ENCODE data around the gene PDE9A.

The PDE9A gene

GRCh38 chr21:42694751-42695696 lies 41.6 kb downstream of the PDE9A start:
- H3K4me1 Mint-ChIP-seq (ENCODE audit: low read depth), result no peaks in the 10 kb centered on the region
- no peak overlapping the region for H3K4me3 Mint-ChIP-seq
- no peaks in the 10 kb centered on the region for H3K9me3 Mint-ChIP-seq
- no peaks in the 10 kb centered on the region for H3K27me3 Mint-ChIP-seq (ENCODE audit: low read depth)
- no peak overlapping the region for H3K27ac Mint-ChIP-seq
- no peak for DNase-seq (ENCODE audit: low spot score)
- no peaks in the 10 kb centered on the region for H3K36me3 Mint-ChIP-seq (ENCODE audit: low read depth)

GRCh38 chr21:42695697-42696380 lies 42.4 kb downstream of the PDE9A start:
- no peak overlapping the region for H3K4me3 Mint-ChIP-seq
- H3K4me1 Mint-ChIP-seq (ENCODE audit: low read depth), result no peaks in the 10 kb centered on the region
- no peak for DNase-seq (ENCODE audit: low spot score)
- no peaks in the 10 kb centered on the region for H3K27me3 Mint-ChIP-seq (ENCODE audit: low read depth)
- no peaks in the 10 kb centered on the region for H3K9me3 Mint-ChIP-seq
- H3K36me3 Mint-ChIP-seq (ENCODE audit: low read depth), result no peaks in the 10 kb centered on the region
- H3K27ac Mint-ChIP-seq, result no peak overlapping the region

GRCh38 chr21:42696501-42697040 lies 43.1 kb downstream of the PDE9A start:
- no peak for DNase-seq (ENCODE audit: low spot score)
- H3K36me3 Mint-ChIP-seq (ENCODE audit: low read depth), result no peaks in the 10 kb centered on the region
- no peaks in the 10 kb centered on the region for H3K9me3 Mint-ChIP-seq
- H3K27me3 Mint-ChIP-seq (ENCODE audit: low read depth), result no peaks in the 10 kb centered on the region
- H3K4me1 Mint-ChIP-seq (ENCODE audit: low read depth), result no peaks in the 10 kb centered on the region
- H3K27ac Mint-ChIP-seq, result no peak overlapping the region
- no peak overlapping the region for H3K4me3 Mint-ChIP-seq

GRCh38 chr21:42698733-42699132 lies 45.3 kb downstream of the PDE9A start:
- Mint-ChIP-seq H3K4me1 (ENCODE audit: low read depth) (no peaks in the 10 kb centered on the region), H3K27ac (no peak overlapping the region), H3K36me3 (ENCODE audit: low read depth) (peaks cover 5% of the 10 kb centered on the region), H3K9me3 (no peaks in the 10 kb centered on the region), H3K27me3 (ENCODE audit: low read depth) (no peaks in the 10 kb centered on the region), H3K4me3 (no peak overlapping the region)
- DNase-seq (ENCODE audit: low spot score), result no peak

- Mint-ChIP-seq H3K36me3 (ENCODE audit: low read depth) (peaks cover 5% of the 10 kb centered on the region), H3K4me1 (ENCODE audit: low read depth) (no peaks in the 10 kb centered on the region), H3K9me3 (no peaks in the 10 kb centered on the region), H3K4me3 (no peak overlapping the region), H3K27me3 (ENCODE audit: low read depth) (no peaks in the 10 kb centered on the region), H3K27ac (no peak overlapping the region)
- no peak for DNase-seq (ENCODE audit: low spot score)
Observed at GRCh38 chr21:42699196-42699595, 45.8 kb downstream of the PDE9A start.

- Mint-ChIP-seq H3K4me1 (ENCODE audit: low read depth) (peaks cover 2% of the 10 kb centered on the region), H3K4me3 (no peak overlapping the region), H3K27ac (no peak overlapping the region), H3K27me3 (ENCODE audit: low read depth) (no peaks in the 10 kb centered on the region), H3K36me3 (ENCODE audit: low read depth) (peaks cover 5% of the 10 kb centered on the region), H3K9me3 (no peaks in the 10 kb centered on the region)
- DNase-seq (ENCODE audit: low spot score), result no peak
Observed at GRCh38 chr21:42701706-42702456, 48.5 kb downstream of the PDE9A start.

- no peaks in the 10 kb centered on the region for H3K9me3 Mint-ChIP-seq
- no peak overlapping the region for H3K27ac Mint-ChIP-seq
- no peak for DNase-seq (ENCODE audit: low spot score)
- no peaks in the 10 kb centered on the region for H3K27me3 Mint-ChIP-seq (ENCODE audit: low read depth)
- peaks cover 2% of the 10 kb centered on the region for H3K4me1 Mint-ChIP-seq (ENCODE audit: low read depth)
- H3K36me3 Mint-ChIP-seq (ENCODE audit: low read depth), result peaks cover 5% of the 10 kb centered on the region
- no peak overlapping the region for H3K4me3 Mint-ChIP-seq
Observed at GRCh38 chr21:42702720-42703119, 49.3 kb downstream of the PDE9A start.

- Mint-ChIP-seq H3K4me3 (no peak overlapping the region), H3K27ac (peak overlapping the region; percentile 46), H3K27me3 (ENCODE audit: low read depth) (no peaks in the 10 kb centered on the region), H3K9me3 (no peaks in the 10 kb centered on the region), H3K4me1 (ENCODE audit: low read depth) (peaks cover 2% of the 10 kb centered on the region), H3K36me3 (ENCODE audit: low read depth) (peaks cover 5% of the 10 kb centered on the region)
- DNase-seq (ENCODE audit: low spot score), result no peak
Observed at GRCh38 chr21:42703136-42703908, 49.9 kb downstream of the PDE9A start.

- Mint-ChIP-seq H3K27ac (no peak overlapping the region), H3K36me3 (ENCODE audit: low read depth) (peaks cover 5% of the 10 kb centered on the region), H3K27me3 (ENCODE audit: low read depth) (no peaks in the 10 kb centered on the region), H3K4me1 (ENCODE audit: low read depth) (peaks cover 2% of the 10 kb centered on the region), H3K4me3 (no peak overlapping the region), H3K9me3 (no peaks in the 10 kb centered on the region)
- no peak for DNase-seq (ENCODE audit: low spot score)
Observed at GRCh38 chr21:42703965-42704364, 50.5 kb downstream of the PDE9A start.

GRCh38 chr21:42704861-42705260 lies 51.4 kb downstream of the PDE9A start:
- DNase-seq (ENCODE audit: low spot score), result no peak
- Mint-ChIP-seq H3K4me3 (no peak overlapping the region), H3K4me1 (ENCODE audit: low read depth) (peaks cover 2% of the 10 kb centered on the region), H3K27me3 (ENCODE audit: low read depth) (no peaks in the 10 kb centered on the region), H3K9me3 (no peaks in the 10 kb centered on the region), H3K27ac (no peak overlapping the region), H3K36me3 (ENCODE audit: low read depth) (peaks cover 5% of the 10 kb centered on the region)

- Mint-ChIP-seq H3K4me1 (ENCODE audit: low read depth) (peaks cover 2% of the 10 kb centered on the region), H3K4me3 (no peak overlapping the region), H3K36me3 (ENCODE audit: low read depth) (peaks cover 5% of the 10 kb centered on the region), H3K27ac (no peak overlapping the region), H3K27me3 (ENCODE audit: low read depth) (no peaks in the 10 kb centered on the region), H3K9me3 (no peaks in the 10 kb centered on the region)
- no peak for DNase-seq (ENCODE audit: low spot score)
Observed at GRCh38 chr21:42705346-42705745, 51.9 kb downstream of the PDE9A start.

- H3K9me3 Mint-ChIP-seq, result no peaks in the 10 kb centered on the region
- peaks cover 5% of the 10 kb centered on the region for H3K36me3 Mint-ChIP-seq (ENCODE audit: low read depth)
- peaks cover 2% of the 10 kb centered on the region for H3K4me1 Mint-ChIP-seq (ENCODE audit: low read depth)
- no peak overlapping the region for H3K27ac Mint-ChIP-seq
- DNase-seq (ENCODE audit: low spot score), result no peak
- H3K27me3 Mint-ChIP-seq (ENCODE audit: low read depth), result no peaks in the 10 kb centered on the region
- H3K4me3 Mint-ChIP-seq, result no peak overlapping the region
Observed at GRCh38 chr21:42705746-42706374, 52.4 kb downstream of the PDE9A start.

- DNase-seq (ENCODE audit: low spot score), result no peak
- H3K27ac Mint-ChIP-seq, result no peak overlapping the region
- no peaks in the 10 kb centered on the region for H3K9me3 Mint-ChIP-seq
- H3K4me1 Mint-ChIP-seq (ENCODE audit: low read depth), result peaks cover 2% of the 10 kb centered on the region
- no peak overlapping the region for H3K4me3 Mint-ChIP-seq
- H3K36me3 Mint-ChIP-seq (ENCODE audit: low read depth), result peaks cover 5% of the 10 kb centered on the region
- no peaks in the 10 kb centered on the region for H3K27me3 Mint-ChIP-seq (ENCODE audit: low read depth)
Observed at GRCh38 chr21:42706765-42707164, 53.3 kb downstream of the PDE9A start.

Data from T-helper 2 cell treated with Interferon-gamma antibody and Interleukin-4, amounts not matched to agents 5 μg/mL and 100 μg/mL, for 36 hours (primary cell).